Measurements from ENCODE around the gene ASGR1.
A peak's percentile ranks its signal among the peaks of the same experiment; 100 is the strongest.
"Not testable (repeated sequence)": the region's sequence is repeated elsewhere in the genome, so short reads cannot be mapped to it uniquely, and the experiment has no call there.

Gene ASGR1

DNA sequence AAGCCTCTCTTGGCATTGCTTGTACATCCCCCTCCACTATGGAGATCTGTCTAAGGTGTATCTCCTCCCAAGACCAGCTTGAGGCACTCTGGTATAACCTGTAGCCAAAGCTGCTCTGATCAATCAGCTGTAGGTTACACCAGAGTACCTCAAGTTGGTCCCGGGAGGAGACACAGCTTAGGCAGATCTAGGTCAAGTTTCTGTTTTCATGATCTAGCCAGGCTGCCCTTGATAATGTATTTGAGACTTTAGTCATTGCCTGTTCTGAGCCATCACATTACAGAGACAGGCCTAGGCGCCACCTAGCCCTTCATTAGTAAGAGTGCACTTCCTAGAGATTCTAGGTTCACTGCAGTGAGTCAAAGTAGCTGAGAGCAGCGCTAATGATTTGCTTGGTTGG is 31.4 kb downstream of the ASGR1 start:
- no peak for DNase-seq

DNA sequence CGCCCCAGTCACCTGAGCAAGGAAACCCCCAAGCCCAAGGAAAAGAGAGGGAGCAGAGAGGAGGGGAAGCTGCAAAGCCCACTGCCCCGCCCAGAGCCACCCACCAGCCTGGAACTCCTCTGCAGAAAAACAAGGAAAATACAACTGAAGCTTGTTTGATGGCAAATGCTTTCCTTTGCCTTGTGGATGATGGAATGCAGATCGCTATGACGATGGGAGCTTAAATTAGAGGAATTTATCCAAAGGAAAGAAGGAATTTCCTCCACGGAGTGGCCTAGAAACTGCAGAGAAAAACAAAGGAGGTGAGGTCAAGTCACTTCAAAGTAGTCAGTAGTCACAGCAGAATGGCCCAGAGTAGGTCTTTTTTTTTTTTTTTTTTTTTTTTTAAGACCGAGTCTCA is 33.1 kb downstream of the ASGR1 start:
- no peak for DNase-seq

DNA sequence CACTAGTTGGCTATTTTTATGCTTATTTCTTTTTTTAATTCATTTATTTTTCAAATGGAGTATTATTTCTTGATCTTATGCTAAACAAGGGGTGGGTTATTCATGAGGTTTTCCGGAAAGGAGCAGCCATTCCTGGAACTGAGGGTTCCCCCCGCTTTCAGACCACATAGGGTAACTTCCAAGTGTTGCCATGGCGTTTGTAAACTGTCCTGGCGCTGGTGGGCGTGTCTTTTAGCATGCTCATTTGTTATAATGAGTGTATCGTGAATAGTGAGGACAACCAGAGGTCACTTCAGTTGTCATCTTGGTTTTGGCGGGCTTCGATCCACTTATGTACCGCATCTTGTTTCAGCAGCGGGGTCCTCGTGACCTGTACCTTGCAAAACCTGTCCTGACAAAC is 35.0 kb downstream of the ASGR1 start:
- no peak for DNase-seq

DNA sequence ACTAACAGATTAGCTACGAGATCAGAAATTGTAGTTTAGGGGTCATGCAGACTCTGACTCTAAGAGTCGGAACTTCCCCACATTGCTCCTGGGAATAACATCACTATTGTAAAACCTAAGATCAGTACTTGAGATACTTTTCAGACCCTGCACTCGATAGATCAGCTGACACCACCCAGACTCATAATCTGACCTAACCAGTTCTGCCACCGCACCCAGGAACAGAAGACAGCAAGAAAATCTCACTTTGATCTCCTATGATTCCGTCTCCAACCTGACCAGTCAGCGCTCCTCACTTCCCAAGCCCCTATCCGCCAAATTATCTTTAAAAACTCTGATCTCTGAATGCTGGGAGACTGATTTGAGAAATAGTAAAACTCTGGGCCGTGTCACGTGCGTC is 37.3 kb downstream of the ASGR1 start:
- peak; percentile 26 to 40 for DNase-seq

DNA sequence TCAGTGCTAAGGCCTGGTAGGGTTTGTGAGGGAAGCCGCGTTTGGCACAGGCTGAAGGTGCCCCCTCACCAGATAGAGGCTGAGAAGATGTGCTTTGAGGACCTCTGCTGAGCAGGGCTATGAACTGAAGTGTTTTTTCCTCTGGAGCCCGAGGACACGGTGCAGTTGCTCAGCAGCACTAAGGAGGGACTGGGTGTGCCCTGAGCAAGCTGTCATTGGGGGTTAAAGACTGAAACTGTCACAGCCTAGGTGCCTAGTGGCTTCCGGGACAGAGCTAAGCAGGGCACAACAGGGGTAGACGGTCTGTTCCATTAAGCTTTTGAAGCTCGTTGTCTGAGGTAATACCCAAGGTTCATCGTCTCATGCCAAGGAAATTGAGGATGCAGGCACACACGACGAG is 39.8 kb downstream of the ASGR1 start:
- DNase-seq: no peak

DNA sequence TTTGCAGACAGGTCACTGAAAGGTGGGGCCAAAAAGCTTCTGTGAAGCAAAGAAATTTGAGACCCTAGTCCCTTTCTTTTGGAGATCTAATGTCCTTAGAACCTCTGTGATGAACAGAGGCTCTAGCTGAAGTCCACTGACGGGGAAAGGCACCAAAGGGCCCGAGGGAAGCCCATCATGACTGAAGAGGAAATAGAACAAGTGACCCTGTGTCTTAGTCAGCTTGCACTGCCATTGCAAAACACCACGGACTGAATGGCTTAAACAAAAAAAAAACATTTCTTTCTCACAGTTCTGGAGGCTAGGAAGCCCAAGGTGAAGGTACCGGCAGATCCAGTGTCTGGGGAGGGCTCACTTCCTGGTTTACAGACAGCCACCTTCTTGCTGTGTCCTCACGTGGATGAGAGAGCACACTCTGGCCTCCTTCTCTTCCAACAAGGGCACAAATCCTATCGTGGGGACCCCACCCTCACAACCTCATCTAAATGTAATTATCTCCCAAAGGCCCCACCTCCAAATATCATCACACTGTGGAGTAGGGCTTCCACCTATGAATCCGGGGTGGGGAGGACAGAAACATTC is 40.3 kb downstream of the ASGR1 start:
- no peak for DNase-seq

DNA sequence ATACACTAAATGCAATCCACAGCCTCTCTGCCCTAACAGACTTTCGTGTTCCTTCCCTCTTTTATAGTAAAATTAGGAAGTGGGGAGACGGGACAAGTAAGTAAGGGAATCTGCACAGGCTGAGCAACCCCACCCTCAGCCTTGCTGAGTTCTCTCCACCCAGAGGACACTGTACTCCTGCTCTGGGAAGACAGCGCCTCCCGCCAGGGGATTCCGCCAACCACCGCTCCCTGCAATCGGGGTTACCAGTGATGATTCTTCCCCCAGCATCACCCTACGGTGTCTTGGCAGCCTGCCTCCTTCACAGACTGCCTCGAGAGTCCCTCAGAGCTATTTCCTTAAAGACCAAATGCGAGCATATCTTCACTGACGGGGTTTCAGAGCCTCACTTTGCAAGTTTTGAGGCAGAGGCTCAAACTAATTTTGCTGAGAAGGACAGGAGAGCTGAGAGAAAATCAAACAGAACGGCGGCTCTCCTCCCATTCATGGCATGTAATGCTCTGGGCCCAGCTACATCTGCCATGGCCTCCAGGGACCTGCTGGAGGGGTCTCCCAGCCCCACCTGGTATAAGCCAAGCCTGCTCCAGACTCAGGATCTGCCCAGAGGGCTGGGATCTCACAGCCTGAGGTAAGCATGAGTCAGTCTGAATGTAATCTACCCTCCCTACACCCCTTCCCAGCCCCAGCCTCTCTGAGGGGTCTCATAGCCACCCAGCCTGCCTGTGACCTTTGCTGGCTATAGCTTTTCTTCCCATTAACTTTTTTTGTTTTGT is 41.8 kb downstream of the ASGR1 start:
- DNase-seq: no peak

DNA sequence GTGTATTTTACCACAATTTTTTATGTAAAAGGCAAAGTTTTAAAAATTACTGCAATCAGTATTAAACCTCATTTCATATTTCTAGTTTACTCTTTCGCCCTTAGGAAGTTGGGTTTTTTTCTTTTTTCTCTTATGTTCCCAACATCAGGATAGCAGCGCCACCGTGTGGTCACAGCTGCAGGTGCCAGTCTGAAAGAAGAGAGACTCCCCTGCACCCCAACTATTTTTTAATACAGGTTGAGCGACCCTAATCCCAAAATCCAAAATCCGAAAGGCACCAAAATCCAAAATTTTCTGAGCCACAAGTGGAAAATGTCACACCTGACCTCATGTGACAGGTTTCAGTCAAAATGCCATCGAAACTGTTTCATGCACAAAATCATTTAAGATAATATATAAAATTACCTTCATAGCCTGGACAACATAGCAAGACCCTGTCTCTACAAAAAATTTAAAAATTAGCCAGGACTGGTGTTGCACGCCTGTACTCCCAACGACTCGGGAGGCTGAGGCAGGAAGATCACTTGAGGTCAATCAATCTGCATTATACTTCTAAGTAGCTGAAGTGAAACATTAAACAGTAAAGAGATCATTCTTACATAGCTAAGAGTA is 42.8 kb downstream of the ASGR1 start:
- DNase-seq: peak; percentile 1 to 74

DNA sequence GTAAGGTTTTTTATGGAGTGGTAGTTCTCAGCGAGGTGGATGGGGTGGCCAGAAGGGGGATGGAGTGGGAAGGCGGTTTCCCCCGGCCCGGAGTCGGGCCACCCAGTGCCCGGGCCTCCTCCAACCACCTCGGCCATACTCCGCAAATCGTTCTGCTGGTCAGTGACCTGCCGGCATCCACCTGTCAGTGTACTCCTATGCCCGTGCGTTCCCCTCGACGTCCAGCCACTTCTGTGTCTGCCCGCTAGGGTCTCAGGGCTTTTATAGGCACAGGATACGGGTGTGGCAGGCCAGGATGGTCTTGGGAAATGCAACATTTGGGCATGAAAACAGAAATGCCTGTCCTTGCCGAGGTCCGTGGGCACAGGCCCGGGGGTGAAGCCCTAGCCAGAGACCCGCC is 45.3 kb downstream of the ASGR1 start:
- no peak for DNase-seq

DNA sequence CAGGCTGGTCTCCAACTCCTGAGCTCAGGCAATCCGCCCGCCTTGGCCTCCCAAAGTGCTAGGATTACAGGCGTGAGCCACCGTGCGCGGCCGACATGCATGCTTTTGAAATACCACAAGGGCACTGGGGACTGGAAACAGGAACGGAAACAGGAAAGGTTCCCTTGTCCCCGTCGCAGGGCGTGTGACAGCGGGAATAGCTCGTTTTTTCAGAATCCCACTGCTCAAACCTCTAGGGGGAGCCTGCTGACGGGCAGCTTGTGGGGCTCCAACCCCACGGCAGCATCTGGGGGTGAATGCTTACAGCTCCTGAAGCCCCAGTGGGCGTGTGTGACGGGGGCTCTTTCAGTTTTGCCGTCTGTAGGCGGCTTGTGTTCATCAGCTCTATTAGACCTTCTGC is 45.7 kb downstream of the ASGR1 start:
- DNase-seq: peak in 1 of 2 experiments; percentile 4

DNA sequence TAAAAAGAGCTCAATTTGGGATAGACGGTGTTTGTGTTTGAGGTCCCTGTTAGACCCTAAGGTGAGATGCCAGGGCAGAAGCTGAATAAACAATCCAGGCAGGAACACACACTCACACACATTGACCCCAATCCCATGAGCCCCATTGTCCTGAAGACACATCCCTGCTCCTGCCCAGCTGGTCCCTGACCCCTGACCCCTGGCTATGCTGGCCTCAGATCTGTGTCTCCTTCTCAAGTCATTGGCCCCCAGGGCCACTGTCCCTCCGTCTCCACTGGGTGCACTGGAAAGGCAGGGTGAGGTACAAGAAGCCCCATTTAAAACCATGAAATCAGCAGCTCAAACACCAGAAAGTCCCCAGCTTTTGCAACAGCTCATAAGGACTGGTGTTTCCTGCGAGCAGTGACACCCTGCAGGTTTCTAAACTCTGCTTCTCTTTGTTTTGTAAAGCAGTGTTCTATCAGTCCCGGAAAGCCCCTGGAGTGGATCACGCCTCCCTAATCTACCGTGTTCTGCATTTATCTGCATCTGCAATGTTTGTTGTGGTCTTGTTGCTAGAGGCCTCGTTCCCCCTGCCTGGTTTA is 46.6 kb downstream of the ASGR1 start:
- no peak for DNase-seq

DNA sequence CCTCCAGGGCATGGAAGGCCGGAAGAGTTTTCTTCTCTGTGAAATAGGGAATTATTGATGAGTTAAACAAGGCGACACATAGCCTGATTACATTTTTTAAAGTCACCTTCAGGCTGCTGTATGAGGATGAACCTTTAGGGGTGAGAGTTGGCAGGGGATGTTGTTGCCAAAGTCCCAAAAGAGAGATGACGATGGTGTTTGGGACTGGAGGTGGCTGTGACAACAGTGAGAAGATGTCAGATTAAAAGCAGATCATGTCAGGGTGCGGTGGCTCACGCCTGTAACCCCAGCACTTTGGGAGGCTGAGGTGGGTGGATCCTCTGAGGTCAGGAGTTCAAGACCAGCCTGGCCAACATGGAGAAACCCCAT is 47.8 kb downstream of the ASGR1 start:
- no peak for DNase-seq

DNA sequence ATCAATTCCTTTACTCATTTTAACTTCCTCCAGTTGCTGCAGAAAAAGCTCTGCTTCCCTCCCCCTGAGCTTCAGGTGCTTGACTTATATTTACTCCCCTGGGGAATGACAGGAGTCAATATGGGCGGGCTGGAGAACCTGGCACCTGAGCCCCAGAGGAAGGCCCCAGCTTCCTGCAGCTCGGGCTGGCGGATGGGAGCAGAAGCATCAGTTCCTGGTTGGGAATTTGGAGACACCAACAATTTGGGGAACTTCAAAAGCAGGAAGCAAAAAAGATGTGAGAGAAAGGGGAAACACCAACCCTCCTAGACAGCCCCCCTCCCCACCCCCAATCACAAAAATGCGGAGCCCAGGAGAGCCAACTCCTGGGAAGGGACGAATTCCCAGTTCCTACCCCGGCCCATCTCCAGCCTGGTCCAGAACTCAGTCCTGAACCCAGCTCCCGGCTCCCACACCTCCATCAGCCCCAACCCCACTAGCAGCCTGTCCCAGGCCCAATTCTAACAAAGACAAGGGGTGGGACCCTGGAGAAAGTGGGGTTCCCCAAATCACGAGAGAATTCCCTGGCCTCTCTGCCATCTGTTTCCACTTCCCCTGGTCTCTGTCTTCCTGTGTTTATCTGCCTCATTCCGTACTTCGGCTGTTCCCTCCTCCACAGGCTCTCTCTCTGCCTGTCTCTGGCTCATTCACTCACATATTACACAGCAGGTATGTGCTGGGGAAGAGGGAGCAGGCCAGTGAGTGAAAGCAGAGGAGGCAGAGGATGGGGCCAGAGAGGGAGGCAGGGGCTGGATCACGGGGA is 48.3 kb downstream of the ASGR1 start:
- DNase-seq: no peak

DNA sequence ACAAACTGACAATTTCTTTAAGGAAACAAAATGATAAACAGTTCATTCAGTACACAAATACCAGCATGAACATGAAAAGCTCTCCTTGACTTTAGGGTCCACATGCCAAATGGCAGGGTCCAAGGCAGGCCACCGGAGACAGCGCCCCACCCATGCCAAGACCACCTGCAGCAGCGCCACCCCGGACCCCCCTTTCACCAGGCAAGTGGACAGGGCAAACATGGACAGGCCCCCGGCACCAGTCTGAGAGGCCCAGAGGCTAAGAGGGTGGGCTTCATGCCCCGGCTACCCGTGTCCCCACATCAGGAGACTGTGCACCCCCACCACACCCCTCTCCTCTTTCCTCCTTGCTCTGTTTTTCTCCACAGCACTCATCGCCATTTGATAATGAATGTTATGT is 49.9 kb downstream of the ASGR1 start:
- DNase-seq: no peak

DNA sequence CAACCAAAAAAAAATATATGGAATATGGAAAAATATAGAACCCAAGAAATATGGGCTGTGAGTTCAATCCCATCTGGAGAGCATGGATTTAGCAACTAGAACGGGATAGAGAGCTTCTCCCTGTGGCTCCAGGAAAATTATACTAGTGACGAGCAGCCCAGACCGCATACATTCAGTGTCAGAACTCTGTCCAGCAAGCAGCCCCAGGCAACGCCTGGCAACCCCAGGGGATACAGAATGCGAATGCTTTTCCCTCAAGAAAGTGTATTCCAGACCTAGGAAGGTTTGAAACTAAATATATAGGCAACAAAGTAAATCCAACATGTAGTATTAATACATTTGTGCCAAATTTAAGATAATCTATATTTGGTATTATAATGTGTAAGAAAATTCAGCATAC is 51.0 kb downstream of the ASGR1 start:
- DNase-seq: no peak

DNA sequence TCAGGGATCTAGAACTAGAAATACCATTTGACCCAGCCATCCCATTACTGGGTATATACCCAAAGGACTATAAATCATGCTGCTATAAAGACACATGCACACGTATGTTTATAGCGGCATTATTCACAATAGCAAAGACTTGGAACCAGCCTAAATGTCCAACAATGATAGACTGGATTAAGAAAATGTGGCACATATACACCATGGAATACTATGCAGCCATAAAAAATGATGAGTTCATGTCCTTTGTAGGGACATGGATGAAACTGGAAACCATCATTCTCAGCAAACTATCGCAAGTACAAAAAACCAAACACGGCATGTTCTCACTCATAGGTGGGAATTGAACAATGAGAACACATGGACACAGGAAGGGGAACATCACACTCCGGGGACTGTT is 51.7 kb downstream of the ASGR1 start:
- not testable (repeated sequence) for DNase-seq

DNA sequence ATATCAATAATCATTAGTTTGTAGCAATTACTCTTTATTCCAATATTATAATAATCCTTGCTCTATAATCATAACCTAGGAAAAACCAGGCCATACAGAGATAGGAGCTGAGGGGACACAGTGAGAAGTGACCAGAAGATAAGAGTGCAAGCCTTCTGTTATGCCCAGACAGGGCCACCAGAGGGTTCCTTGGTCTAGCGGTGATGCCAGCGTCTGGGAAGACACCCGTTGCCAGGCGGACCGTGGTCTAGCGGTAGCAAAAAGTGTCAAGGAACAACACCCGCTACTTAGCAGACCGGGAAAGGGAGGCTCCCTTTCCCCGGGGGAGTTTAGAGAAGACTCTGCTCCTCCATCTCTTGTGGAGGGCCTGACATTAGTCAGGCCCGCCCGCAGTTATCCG is 52.8 kb downstream of the ASGR1 start:
- not testable (repeated sequence) for DNase-seq

DNA sequence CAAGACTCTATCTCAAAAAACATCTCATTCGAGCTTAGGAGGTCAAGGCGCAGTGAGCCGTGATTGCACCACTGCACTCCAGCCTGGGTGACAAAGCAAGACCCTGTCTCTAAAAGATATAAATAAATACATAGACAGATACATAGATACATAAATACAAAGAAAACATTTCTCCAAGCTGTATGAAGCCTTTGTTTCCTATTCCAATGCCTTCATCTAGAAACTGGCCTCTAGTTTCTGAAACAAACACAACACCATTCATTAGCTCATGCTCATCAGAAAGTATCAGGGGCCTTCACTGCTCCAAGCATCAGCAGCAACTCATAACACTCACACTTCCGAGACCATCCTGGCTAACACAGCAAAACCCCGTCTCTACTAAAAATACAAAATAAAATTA is 54.2 kb downstream of the ASGR1 start:
- DNase-seq: no peak

DNA sequence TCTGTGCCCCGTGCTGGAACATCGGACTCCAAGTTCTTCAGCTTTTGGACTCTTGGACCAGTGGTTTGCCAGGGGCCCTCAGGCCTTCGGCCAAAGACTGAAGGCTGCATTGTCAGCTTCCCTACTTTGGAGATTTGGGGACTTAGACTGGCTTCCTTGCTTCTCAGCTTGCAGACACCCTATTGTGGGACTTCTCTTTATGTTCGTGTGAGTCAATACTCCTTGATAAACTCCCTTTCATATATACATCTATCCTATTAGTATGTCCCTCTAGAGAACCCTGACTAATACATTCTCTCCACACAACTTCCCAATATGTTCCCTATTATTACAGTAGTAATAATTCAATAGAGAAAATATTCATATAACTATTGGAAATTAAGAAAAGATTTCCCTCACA is 55.3 kb downstream of the ASGR1 start:
- no peak for DNase-seq
